Activated T-cell treated with anti-CD3 and anti-CD28 coated beads for 4 hours (primary cell): ENCODE measurements around the gene DIS3L.
"Not testable (repeated sequence)": the region's sequence is repeated elsewhere in the genome, so short reads cannot be mapped to it uniquely, and the experiment has no call there.

ENCODE experiments used
- DNase-seq: peaks from one replicate; pipeline ENCODE4 v3.0.0-alpha.2; 2020

DIS3L gene

GRCh38 chr15:66293419-66294156 lies at the start of gene DIS3L:
DIS3L (plus strand) TSS chr15:66293568; CDS start chr15:66293597, 29 bp downstream.
- peak; percentile 40 for DNase-seq

GRCh38 chr15:66245832-66246231 lies 47.5 kb upstream of the DIS3L start:
- DNase-seq: not testable (repeated sequence)

- DNase-seq: no peak
Measured at GRCh38 chr15:66246937-66247336, 46.4 kb upstream of the DIS3L start.

DNA sequence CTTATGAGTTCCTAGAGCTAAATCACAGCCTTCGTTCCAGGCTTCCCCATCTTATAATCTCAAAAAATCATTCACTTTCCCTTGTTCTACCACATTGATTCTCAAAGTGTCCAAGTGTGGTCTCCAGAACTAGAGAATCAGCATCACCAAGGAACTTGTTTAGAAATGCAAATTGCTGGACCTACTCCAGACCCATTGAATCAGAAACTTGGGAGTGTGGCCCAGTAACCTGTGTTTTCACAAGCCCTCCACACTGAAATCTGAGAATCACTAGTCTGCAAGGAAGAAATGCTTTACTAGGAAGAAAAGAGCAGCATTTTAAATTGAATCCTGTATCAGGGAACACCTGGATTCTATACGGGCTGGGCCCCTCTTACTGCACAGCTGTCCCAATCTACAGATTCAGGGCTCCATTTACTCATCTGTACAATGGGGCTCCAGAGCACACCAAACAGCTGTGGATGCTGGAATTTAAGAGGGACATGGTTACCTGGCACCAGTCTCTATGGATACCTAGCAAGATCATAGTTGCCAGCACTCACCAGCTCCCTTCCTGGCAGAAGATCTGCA lies 43.7 kb upstream of the DIS3L start:
- DNase-seq: no peak

GRCh38 chr15:66251065-66251789 lies 42.1 kb upstream of the DIS3L start:
- DNase-seq: no peak

DNA sequence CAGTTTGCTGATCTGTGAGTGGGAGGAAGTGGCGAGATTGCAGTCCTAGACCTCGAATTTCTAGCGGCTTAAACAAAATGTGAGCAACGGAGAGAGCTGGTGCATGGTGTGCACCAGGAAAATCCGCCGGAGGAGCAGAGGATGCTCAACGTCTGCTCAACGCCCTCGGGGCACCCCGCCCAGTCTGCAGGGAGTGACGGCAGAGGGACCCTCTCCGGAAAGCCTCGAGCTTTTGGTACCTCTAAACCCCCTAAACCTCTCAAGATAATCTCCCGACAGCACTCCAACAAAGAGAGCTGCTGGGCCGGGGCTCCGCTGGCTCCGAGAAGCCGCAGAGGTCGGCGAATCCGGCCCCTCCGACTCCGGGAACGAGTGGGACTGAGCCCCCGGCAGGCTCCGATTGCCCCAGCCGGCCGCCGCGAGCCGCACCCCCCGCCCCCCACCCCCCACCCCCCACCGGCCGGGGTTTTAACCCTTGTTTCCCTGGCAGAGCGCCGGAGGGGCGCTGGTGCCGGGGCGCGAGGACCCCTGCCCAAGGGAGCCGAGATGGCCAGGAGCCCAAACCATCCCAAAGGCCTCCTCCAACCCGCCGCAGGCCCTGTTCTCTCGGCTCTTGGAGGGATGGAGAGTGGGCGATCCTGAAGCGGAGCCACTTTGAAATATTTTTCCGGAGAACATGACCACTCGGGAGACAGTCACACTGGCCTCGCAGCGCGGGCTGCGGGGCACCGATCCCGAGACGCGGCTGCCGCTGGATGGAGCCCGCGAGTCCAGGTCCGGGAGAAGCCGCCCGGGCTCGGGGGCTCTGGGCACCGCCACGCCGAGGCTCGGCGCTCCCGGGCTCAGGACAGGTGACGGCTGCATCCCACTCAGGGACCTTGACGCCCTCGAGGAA lies 41.3 kb upstream of the DIS3L start:
- DNase-seq: peak; percentile 22

GRCh38 chr15:66252685-66253417 lies 40.5 kb upstream of the DIS3L start:
- DNase-seq: no peak

DNA sequence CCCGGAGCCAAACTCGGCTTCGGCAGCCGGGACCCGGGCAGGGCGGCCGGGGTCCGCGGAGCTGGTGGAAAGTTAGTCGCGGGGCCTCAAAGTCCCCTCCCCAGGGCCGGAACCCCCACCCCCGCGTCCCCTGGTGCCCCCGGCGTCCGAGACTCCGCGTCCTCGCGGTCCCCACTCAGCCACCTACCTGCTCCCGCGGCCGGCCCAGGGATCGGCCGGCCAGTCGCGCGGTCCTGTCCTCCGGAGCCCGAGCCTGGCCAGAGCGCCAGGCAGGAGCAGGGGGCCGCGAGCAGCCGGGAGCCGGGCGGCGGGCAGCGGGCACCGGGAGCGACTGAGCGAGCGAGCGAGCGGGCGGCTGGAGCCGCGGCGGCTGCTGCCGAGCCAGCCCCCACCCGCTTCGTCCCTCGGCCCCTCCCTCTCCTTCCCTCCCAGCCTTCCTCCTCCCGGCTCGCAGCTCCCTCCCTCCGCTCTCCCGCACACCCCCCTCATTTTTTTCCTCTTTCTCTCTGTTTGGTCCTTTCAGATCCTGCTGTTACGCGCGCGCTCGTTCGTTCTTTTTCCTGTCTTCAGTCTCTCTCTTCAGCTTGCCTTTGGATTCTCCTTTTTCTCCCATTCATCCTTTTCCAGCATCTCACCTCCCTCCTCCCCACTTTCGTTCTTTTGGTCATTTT lies 39.8 kb upstream of the DIS3L start, which contains the start of gene MEGF11:
TSS of gene MEGF11 (minus strand) at position 333 of the 671 bp plus-strand sequence. CDS start 125,347 bp downstream, outside the sequence.
- DNase-seq: no peak

GRCh38 chr15:66254089-66254950 lies 39.0 kb upstream of the DIS3L start:
- no peak for DNase-seq

- DNase-seq: no peak
Measured at GRCh38 chr15:66254951-66255676, 38.3 kb upstream of the DIS3L start.

GRCh38 chr15:66256692-66257091 lies 36.7 kb upstream of the DIS3L start:
- DNase-seq: no peak

DNA sequence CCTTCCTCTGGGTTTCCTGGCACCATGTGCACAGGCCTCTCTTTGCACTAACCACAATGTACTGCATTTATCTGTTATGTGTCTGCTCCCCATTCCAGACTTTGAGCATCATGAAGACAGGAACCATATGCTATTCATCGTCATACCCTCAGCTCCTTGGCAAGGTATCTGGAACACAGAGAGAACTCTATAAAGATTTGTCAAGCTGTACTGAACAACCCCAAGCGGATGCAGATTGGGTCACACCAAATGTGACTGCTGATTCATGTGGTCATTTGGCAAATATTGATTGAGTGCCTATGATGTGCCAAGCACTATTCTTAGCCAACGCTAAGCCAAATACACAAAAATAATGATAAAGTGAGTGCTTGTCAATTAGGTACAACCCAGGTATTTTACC lies 32.3 kb upstream of the DIS3L start:
- DNase-seq: no peak

DNA sequence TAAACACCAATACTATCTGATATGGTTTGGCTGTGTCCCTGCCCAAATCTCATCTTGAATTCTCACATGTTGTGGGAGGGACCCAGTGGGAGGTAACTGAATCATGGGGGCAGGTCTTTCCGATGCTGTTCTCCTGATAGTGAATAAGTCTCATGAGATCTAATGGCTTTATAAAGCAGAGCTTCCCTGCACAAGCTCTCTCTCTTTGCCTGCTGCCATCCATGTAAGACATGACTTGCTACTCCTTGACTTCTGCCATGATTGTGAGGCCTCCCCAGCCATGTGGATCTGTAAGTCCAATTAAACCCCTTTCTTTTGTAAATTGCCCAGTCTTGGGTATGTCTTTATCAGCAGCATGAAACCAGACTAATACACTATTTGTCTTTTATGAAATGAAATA lies 30.5 kb upstream of the DIS3L start:
- not testable (repeated sequence) for DNase-seq

- no peak for DNase-seq
Measured at GRCh38 chr15:66264859-66265513, 28.4 kb upstream of the DIS3L start.

DNA sequence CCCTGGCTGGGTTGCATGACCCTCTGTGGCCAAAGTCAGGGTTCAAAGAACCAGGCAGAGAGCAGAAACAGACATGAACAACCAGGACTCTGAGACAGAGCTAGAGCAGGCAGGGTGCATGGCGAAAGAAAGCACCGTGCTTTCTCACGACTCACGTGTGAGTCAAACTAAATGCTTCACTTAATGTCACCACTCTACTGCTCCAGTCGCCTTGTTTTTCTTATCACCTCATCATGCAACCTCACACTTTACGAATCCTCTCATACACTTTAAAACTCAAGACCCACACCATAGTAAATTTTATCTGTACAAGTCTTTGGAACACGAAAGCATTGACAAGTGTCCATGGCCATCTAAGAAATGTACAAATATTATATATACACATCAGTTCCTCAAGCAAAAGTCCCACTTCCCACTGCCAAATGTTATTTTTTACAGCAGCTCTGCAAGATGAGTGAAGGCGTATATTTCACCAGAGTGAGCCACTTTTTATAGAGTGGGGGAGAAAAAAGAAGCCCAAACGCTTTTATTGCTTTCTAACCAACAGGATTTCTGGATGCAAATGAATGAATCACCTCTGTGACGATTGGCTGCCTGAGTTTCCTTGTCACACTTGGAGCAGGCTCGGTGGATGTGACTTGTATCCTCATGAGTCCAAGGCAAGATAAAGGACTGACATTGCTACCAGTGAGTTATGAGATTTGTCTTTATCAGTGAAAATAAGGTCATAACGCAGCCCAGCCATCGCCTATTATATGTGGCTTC lies 23.9 kb upstream of the DIS3L start:
- DNase-seq: no peak

GRCh38 chr15:66270932-66271331 lies 22.4 kb upstream of the DIS3L start:
- DNase-seq: no peak

DNA sequence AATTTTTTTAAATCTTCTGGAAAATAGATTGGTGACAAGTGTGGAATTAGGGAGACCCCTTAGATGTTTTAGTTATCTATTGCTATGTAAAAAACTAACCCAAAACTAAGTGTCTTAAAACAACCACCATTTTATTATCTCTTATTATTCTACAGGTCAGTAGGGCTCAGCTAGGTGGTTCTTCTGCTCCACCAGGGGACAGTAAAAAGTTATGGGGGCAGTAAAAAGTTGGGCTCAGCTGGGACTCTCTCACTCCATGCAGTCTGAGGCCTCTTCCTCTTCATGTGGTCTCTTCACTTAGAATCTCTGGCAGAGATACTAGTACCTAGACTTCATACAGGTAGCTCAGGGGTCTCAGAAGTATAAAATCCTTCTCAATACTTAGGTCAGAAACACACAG lies 18.0 kb upstream of the DIS3L start:
- no peak for DNase-seq

DNA sequence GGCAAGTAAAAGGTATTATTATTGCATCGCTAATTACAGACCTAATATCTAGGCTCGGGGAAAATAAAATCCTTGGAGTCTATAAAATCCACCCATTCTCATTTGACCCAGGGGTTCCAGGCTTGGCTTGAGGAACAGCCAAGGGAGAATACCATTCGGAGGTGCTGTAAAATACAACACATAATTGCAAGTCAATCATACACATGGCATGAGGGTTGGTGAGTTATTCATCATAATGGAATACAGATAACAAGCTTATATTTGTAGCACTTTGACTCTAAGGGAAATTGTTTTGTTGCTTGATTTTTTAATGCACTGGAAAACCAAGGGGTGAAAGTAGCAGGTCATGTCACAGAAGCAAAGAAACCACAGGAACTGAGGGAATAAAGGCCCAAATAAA lies 16.8 kb upstream of the DIS3L start:
- DNase-seq: no peak
